Keratinocyte (primary cell): ENCODE data around the gene ITGB8. TPM values are rescaled to one million over a fixed set of nuclear protein-coding genes. Genes with fewer than 3 reads are reported as not detected.

Experiments used
- DNase-seq: peaks from one replicate; pipeline ENCODE4 v3.0.0-alpha.2; 2011; ENCODE audit warnings: low read depth, missing footprints, low spot score
- FAIRE-seq: peaks from 2 replicates; lab custom pipeline; 2011; peaks lifted over from hg19 to GRCh38; lab: Jason Lieb, UNC
- H2AFZ ChIP-seq: 2 replicates; pipeline ENCODE4 v1.6.0; 2012; ENCODE audit warnings: low read length, control low read depth, inconsistent platforms; ENCODE audit not compliant: control insufficient read depth
- H3K27ac ChIP-seq: 2 replicates; pipeline ENCODE4 v1.5.1; 2011; ENCODE audit warnings: low read length; ENCODE audit not compliant: control insufficient read depth, insufficient read depth
- H3K27me3 ChIP-seq: 3 replicates; pipeline ENCODE4 v1.6.0; 2011; ENCODE audit warnings: low read length; ENCODE audit not compliant: control insufficient read depth, insufficient read depth; ENCODE audit errors: extremely low read depth
- H3K36me3 ChIP-seq, 2 experiments: 2 replicates in 1 of 2; 3 replicates in 1 of 2; pipeline ENCODE4 v1.5.1; 2011; ENCODE audit warnings: low read length in 2 of 2, mild to moderate bottlenecking in 1 of 2; ENCODE audit not compliant: control insufficient read depth in 2 of 2, insufficient read depth in 2 of 2; ENCODE audit errors: extremely low read depth in 1 of 2
- H3K4me1 ChIP-seq: 3 replicates; pipeline ENCODE4 v1.5.1; 2011; ENCODE audit warnings: low read length; ENCODE audit not compliant: control insufficient read depth, insufficient read depth; ENCODE audit errors: extremely low read depth
- H3K4me2 ChIP-seq: 3 replicates; pipeline ENCODE4 v1.6.0; 2011; ENCODE audit warnings: low read depth, low read length; ENCODE audit not compliant: control insufficient read depth, insufficient read depth; ENCODE audit errors: extremely low read depth
- H3K4me3 ChIP-seq, 3 experiments: fragments of 200-600 bp in 1 of 3; sonication (generic) in 1 of 3; 2 replicates in 2 of 3; 3 replicates in 1 of 3; pipeline ENCODE4 v1.5.1; 2011 to 2016; ENCODE audit warnings: low read length in 3 of 3, mild to moderate bottlenecking in 3 of 3, control low read depth in 2 of 3, inconsistent platforms in 1 of 3, low read depth in 1 of 3, mixed read lengths in 1 of 3, mixed run types in 1 of 3, moderate library complexity in 1 of 3; ENCODE audit not compliant: control insufficient read depth in 2 of 3, insufficient read depth in 2 of 3; ENCODE audit errors: extremely low read depth in 1 of 3
- H3K79me2 ChIP-seq: 2 replicates; pipeline ENCODE4 v1.6.0; 2012; ENCODE audit warnings: low read length; ENCODE audit not compliant: control insufficient read depth, insufficient read depth
- H3K9ac ChIP-seq: 3 replicates; pipeline ENCODE4 v1.6.0; 2011; ENCODE audit warnings: low read length; ENCODE audit not compliant: control insufficient read depth, insufficient read depth; ENCODE audit errors: extremely low read depth
- H3K9me1 ChIP-seq: 3 replicates; pipeline ENCODE4 v1.6.0; 2011; ENCODE audit warnings: low read length; ENCODE audit not compliant: control insufficient read depth, insufficient read depth; ENCODE audit errors: extremely low read depth
- H3K9me3 ChIP-seq: 2 replicates; pipeline ENCODE4 v1.5.1; 2012; ENCODE audit warnings: low read depth, low read length; ENCODE audit not compliant: control insufficient read depth
- H4K20me1 ChIP-seq: 3 replicates; pipeline ENCODE4 v1.6.0; 2011; ENCODE audit warnings: low read length; ENCODE audit not compliant: control insufficient read depth, insufficient read depth; ENCODE audit errors: extremely low read depth
- EZH2 ChIP-seq: IDR thresholded peaks from one replicate; pipeline ENCODE4 v1.6.1; 2012; ENCODE audit warnings: inconsistent platforms, mild to moderate bottlenecking, low read length, moderate library complexity
- dilution Hi-C: fragments of 300-500 bp; cut with MboI; formaldehyde crosslinking; loops from one replicate; pipeline ENCODE4 v1.7.0; 2020; ENCODE audit warnings: low sequenced_read_pairs; ENCODE audit not compliant: extremely low pct_ligation_motif_present
- polyA plus RNA-seq, 5 experiments: library from polyadenylated mRNA; depleted of rRNA in 3 of 5; stranded (reverse) in 3 of 5; stranded (forward) in 1 of 5; unstranded in 1 of 5; fragments of >200 nt; gene quantifications; 1 replicate in 1 of 5; 2 replicates in 3 of 5; 3 replicates in 1 of 5; pipeline versions ENCODE4 v1.2.1 to v1.2.3, GENCODE V29; 2011 to 2012; ENCODE audit warnings: missing spikeins in 2 of 5, low read depth in 1 of 5, low replicate concordance in 1 of 5
- TF ChIP-seq, protein P1 (sequence below), 3 experiments: IDR thresholded peaks in 1 of 3; conservative IDR thresholded peaks in 1 of 3; optimal IDR thresholded peaks in 1 of 3; 2 replicates in 2 of 3; 3 replicates in 1 of 3; pipeline versions ENCODE3 to v1.5.1; 2011; ENCODE audit warnings: low read length in 3 of 3, mild to moderate bottlenecking in 3 of 3, moderate library complexity in 2 of 3, control low read depth in 1 of 3, inconsistent platforms in 1 of 3; ENCODE audit not compliant: insufficient read depth in 2 of 3; ENCODE audit errors: extremely low read depth in 1 of 3

The ITGB8 gene
- polyA plus RNA-seq, 1 donor (not counting 4 experiments of a cell fraction or from before 2014, with no cell fraction given) = 10.9 TPM

DNA sequence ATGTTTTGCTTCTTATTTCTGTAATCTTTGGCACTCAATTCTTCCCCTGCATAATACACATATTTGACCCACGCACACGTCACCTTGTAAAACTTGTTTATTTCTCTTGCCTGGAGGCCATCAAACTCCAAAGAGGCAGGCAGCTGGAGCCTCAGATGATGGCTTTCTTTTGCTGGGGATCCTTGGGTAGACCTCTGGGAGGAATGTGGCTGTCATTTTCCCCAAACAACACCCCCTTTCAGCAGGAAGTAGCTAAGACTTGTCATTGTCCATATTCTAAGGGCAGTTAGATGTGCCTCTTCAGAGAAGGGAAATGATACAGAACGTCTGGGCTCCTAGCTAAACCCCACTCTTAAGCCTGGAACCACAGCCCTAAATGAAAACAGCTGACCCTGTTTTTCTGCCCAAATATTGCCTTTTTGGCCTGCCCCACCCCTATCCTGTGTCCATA lies 111.3 kb downstream of the ITGB8 start:
- Histone ChIP-seq H3K9me3 (no peaks in the 10 kb centered on the region), H2AFZ (peak overlapping the region; percentile 28), H3K9me1 (no peaks in the 10 kb centered on the region), H3K27me3 (no peaks in the 10 kb centered on the region), H3K79me2 (no peaks in the 10 kb centered on the region), H3K4me2 (no peak overlapping the region), H3K9ac (no peak overlapping the region), H3K4me1 (no peaks in the 10 kb centered on the region), H3K4me3 (no peak overlapping the region), H3K27ac (no peak overlapping the region), H3K36me3 (no peaks in the 10 kb centered on the region), H4K20me1 (no peaks in the 10 kb centered on the region)
- no peak for DNase-seq
- no peak for TF ChIP-seq EZH2
- TF ChIP-seq, protein P1, sequence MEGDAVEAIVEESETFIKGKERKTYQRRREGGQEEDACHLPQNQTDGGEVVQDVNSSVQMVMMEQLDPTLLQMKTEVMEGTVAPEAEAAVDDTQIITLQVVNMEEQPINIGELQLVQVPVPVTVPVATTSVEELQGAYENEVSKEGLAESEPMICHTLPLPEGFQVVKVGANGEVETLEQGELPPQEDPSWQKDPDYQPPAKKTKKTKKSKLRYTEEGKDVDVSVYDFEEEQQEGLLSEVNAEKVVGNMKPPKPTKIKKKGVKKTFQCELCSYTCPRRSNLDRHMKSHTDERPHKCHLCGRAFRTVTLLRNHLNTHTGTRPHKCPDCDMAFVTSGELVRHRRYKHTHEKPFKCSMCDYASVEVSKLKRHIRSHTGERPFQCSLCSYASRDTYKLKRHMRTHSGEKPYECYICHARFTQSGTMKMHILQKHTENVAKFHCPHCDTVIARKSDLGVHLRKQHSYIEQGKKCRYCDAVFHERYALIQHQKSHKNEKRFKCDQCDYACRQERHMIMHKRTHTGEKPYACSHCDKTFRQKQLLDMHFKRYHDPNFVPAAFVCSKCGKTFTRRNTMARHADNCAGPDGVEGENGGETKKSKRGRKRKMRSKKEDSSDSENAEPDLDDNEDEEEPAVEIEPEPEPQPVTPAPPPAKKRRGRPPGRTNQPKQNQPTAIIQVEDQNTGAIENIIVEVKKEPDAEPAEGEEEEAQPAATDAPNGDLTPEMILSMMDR (optimal IDR thresholded peaks at IDR 0.05 in 1 of 3, IDR thresholded peaks at IDR 0.05 in 1 of 3, conservative IDR thresholded peaks at IDR 0.05 in 1 of 3; ENCODE audit: extremely low read depth in 1 of 3, insufficient read depth in 2 of 3, low read length in 3 of 3) = no peak
- dilution Hi-C loops = no loop called here
- FAIRE-seq = no peak

DNA sequence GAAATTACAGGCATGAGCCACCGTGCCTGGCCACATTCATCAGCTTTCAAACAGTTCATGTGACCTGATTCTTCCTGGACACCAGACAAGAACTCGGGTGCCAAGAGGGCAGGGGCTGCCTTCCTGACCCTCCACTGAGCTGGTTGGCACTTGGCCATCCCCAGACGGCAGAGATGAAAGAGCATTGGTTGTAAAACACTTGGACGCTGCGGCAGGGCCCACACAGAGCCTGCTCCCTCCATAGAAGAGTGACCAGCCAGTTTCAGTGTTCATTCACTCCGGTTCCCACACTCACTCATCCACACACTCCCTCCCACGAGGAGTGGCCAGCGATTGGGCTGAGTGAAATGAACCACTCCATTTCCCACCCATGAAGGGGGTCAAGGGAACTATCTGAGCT lies 112.3 kb downstream of the ITGB8 start:
- Histone ChIP-seq H3K9me3 (no peaks in the 10 kb centered on the region), H3K36me3 (no peaks in the 10 kb centered on the region), H3K9ac (no peak overlapping the region), H3K79me2 (no peaks in the 10 kb centered on the region), H2AFZ (no peak overlapping the region), H3K4me3 (no peak overlapping the region), H4K20me1 (no peaks in the 10 kb centered on the region), H3K4me2 (no peak overlapping the region), H3K27me3 (no peaks in the 10 kb centered on the region), H3K4me1 (no peaks in the 10 kb centered on the region), H3K9me1 (no peaks in the 10 kb centered on the region), H3K27ac (no peak overlapping the region)
- FAIRE-seq (no peak), DNase-seq (no peak)
- TF ChIP-seq, protein P1 (optimal IDR thresholded peaks at IDR 0.05 in 1 of 3, IDR thresholded peaks at IDR 0.05 in 1 of 3, conservative IDR thresholded peaks at IDR 0.05 in 1 of 3; ENCODE audit: extremely low read depth in 1 of 3, insufficient read depth in 2 of 3, low read length in 3 of 3) = no peak
- TF ChIP-seq EZH2 = no peak
- dilution Hi-C loops = no loop called here
